NCI-H345 (cell line): ENCODE measurements around the gene SMYD4.
"Not testable (repeated sequence)": the region's sequence is repeated elsewhere in the genome, so short reads cannot be mapped to it uniquely, and the experiment has no call there.

Experiments
- DNase-seq: peaks from one replicate; lab custom pipeline; 2025; lab: John Stamatoyannopoulos, UW

Gene SMYD4

DNA sequence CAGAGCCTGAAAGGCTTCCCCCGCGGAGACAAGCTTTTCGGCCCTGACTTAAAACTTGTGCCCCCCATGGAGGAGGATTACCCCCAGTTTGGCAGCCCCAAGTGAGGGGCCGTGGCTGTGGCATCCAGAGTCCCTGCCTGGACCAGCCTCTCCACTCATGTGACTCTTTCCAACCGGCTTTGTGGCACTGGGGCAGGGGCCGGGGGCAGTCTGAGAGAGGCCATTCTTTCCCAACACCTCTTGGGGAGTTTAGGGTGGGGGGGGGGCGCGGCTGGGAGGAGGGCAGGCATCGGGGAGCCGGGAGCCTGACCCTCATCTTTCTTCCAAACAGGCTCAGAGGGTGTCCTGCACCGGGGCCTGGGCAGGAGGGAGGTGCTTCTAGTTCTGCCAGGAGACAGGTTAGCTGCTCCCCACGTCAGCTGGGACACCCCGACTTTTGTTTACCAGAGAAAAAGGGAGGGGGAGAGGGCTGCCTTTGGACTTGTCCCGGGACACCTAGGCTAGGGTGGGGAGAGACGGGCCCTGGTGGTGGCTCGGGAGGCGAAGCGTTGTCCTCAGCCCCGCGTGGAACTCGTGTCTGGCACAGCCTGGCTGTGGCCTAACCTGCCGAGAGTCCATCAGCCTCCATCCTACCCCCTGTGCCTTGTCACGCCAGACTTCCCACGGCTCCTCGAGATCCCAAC, 75.1 kb downstream of the SMYD4 start:
- DNase-seq, result no peak

DNA sequence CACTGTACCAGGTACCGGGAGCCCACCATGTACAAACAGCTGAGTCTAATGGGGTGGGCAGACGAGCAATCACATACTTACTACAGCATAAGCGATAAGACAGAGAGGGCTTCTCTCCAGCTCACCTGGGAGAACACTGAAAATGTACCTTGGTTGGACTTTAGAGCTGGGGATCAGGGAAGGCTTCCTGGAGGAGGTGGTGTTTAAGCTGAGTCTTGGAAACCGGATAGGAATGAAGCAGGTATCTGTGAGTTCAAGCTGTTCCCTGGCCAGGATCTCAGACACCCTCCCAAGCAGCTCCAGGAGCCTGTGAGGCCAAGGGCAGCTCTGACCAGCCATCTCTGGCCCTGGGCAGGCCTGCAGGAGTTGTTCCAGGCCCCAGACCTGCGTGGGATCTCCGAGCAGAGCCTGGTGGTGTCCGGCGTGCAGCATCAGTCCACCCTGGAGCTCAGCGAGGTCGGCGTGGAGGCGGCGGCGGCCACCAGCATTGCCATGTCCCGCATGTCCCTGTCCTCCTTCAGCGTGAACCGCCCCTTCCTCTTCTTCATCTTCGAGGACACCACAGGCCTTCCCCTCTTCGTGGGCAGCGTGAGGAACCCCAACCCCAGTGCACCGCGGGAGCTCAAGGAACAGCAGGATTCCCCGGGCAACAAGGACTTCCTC, 75.8 kb downstream of the SMYD4 start:
- DNase-seq, result no peak

DNA sequence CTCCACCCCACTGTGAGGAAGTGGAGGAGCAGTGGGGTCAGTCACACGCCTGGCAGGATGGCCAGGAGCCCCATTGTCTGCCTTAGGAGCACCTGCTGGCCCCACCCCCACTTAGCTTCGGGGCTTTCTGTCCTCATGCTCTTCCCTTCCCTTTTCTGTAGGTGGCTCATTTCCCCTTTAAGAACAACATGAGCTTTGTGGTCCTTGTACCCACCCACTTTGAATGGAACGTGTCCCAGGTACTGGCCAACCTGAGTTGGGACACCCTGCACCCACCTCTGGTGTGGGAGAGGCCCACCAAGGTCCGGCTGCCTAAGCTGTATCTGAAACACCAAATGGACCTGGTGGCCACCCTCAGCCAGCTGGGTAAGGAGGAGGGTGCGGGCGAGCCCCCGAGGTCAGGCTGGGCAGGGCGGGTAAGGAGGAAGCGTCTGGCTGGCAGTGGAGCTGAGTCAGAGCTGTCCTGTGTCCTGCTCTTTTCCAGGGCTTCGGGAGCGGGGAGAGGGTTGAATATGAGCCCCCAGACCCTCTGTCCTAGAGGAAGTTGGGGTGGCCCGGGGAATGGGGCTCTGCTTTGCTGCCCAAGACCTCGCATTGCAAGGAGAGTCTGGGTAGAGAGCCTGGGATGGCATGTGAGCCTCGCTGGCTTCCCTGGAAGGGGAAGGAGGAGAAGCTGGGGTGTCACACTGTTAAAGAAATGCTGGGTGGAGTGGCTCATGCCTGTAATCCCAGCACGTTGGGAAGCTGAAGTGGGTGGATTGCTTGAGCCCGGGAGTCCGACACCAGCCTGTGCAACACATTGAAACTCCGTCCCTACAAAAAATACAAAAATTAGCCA, 77.1 kb downstream of the SMYD4 start:
- DNase-seq, result no peak

DNA sequence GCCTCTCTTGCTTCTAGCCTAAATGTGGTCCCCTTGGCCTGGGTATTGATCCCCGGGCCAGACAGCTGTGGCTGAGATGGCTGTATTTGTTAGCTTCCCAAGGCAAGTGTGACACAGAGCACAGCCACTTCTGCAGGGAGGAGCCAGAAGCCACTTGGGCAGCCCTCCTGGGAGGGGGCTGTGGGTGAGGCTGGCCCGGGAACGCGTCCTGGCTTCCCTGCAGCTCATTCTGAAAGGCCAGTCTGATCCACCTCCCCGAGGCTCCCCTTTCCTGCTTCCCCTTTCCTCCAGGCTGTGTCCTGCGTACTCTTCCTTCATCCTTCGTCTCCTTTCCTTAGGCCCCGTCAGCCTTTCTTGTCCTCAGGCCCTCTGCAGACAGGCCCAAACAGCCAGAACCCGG, 79.1 kb downstream of the SMYD4 start:
- no peak for DNase-seq

DNA sequence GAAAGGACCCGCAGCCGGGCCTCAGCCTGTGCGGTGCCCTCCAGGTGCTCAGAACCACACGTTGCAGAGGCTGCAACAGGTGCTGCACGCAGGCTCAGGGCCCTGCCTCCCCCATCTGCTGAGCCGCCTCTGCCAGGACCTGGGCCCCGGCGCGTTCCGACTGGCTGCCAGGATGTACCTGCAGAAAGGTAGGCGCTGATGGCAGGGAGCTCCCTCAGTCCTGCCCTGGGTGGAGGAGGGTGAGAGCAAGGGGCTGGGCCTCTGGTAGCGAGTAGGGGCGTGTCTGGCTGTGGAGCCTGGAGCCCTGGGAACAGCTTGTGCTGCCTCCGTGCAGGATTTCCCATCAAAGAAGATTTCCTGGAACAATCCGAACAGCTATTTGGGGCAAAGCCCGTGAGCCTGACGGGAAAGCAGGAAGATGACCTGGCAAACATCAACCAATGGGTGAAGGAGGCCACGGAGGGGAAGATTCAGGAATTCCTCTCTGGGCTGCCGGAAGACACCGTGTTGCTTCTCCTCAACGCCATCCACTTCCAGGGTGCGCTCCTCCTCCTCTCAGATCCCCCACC, 82.6 kb downstream of the SMYD4 start:
- no peak for DNase-seq

DNA sequence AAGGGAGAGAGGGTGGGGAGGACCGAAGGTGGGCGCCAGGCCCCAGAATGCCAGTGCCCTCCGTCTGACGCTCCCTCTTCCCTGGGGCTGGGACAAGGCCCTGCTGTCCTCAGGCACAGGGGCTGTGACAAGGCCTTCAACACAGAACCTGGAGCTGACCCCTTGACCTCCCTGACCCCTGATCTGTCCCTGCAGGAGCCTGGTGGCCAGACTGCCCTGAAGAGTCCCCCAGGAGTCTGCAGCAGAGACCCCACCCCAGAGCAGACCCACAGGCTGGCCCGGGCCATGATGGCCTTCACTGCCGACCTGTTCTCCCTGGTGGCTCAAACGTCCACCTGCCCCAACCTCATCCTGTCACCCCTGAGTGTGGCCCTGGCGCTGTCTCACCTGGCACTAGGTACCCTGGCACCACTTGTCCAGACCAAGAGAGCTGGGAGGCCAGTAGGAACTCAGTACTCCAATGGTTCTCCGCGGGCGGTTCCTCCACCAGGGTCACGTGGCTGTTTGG, 84.1 kb downstream of the SMYD4 start:
- no peak for DNase-seq

DNA sequence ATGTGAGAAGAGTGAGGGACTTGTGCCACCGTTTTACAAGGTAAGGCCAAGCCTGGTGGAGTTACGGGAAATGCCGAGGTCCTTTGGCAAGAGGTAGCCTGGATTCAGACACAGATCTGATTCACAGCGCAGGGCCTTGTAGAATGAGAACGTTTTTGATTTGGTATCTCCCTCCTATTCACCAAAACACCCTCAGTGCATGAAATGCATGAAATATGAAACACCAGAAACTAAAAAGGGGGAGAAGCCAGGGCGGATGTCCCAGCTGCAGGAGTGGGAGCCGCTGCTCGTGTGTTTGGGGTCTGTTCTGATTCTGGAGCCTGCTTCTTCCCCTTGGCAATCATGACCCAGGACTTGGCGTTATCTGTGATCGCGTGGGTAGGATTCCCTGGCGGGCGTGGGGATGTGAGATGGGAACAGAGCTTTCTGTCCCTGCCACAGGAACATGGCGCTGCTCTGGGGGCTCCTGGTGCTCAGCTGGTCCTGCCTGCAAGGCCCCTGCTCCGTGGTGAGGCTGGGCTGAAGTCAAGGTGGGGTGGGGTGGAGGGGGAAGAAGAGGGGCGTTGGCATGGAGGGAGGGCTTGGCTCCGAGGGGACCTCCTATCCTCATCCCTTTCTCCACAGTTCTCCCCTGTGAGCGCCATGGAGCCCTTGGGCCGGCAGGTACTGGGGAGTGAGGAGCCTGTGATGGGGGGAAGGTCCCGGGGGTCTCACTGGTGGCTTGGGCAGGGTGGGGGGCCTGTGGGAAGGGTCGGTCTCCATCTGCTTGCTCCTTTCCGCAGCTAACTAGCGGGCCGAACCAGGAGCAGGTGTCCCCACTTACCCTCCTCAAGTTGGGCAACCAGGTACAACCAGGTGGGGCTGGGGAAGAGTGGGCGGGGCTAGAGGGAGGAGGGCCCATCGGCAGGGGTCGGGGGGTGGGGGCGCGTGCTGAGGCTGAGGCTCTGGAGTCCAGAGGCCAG, 84.9 kb downstream of the SMYD4 start:
- DNase-seq, result no peak

DNA sequence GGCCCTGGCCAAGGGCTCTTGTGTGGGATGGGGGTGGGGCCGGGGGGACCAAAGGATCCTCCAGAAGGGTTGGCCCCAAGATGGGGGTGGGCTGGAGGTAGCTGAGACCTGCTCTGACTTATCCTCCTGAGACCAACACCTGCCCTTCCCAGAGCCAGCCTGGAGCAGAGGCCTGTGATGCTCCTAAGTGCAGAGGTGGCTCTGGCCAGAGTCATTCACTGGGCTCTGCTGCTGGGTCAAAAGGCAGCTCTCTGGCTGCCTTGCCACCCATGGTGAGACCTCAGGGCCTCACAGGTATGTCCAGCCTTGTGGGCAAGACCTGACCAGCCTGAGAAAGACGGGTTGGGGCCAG, 86.6 kb downstream of the SMYD4 start:
- no peak for DNase-seq

DNA sequence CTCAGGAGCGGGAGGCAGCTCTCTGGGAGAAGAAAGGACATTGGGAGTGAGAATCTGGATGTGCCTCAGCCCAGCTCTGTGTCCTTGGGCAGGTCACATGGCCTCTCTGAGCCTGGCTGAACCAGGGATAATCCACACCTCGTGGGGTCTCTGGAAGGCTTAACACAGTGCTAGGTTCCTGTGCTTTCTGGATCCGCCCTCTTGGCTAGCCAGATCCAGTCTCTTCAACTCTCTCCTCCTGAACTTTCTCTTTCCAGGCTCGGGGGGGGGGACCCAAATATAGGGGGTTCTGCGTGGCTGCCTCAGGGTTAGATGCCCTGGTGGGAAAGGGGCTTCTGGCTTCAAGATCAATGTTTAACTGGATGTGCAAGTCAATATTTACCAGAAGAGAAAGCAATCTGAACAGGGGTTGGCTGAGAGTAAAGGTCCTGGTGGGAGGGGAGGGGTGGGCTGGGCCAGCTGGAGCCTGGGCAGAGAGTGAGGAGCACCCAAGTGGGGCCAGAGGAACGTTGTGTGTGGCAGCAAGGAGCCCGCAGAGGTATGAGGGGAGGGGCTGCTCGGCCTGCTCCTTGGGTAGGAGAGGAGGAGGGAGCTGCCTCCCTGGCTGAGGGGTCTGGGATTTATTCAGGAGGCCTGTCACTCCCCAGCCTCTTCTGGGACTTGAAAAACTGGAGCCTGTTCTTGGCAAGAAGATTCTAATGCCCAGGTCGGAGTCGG, 87.2 kb downstream of the SMYD4 start, which contains the start of gene SERPINF2:
SERPINF2 (plus strand) TSS at position 501 of the 717 bp plus-strand sequence. CDS start 2,125 bp downstream, outside the sequence.
- DNase-seq, result no peak

DNA sequence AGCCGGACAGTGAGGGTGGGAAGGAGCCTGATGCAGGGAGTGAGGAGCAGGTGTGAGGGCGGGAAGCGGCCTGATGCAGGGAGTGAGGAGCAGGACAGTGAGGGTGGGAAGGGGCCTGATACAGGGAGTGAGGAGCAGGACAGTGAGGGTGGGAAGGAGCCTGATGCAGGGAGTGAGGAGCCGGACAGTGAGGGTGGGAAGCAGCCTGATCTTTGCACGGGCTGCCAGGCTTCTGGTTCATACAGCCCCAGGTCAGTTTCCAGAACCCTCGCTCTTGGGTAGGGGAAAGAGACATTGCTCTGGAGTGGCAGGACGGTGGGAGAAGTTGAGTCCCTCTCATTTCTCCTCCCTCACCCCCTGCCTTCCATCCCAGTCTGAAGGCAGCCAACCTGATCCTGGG, 87.8 kb downstream of the SMYD4 start:
- DNase-seq, result not testable (repeated sequence)

DNA sequence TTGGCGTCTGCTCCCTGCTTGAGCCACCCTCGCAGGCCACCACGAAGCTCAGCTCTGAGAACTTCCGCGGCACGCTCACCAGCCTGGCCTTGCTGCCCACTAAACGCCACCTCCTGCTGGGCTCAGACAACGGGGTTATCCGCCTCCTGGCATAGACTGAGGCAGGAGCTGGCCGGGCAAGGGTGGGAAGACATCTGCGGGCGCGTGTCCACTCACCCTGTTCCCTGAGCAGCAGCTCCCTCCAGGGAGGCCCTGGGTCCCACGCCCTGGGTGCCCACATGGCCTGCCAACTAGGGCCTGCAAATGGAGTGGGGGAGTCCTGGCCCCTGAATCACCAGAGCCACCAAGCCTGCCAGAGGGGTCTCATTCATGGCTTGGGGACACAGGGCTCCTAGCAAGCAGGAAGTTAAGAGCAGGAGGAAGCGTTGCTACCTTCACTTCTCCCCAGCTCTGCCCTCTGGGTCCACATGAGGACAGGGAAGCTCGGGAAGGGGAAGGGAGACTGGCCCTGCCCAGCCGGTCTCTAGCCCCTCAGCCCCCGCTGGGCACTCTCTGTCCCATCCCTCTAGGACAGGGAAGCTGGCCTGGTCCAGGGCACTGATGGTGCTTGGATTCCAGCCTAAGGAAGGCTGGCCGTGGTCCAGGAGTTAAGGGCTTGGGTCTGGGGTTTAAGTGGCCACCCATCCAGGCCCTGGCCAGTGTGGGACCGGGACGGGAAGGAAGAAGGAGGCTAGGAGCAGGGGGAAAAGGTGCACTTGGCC, 92.0 kb downstream of the SMYD4 start:
- DNase-seq, result no peak

DNA sequence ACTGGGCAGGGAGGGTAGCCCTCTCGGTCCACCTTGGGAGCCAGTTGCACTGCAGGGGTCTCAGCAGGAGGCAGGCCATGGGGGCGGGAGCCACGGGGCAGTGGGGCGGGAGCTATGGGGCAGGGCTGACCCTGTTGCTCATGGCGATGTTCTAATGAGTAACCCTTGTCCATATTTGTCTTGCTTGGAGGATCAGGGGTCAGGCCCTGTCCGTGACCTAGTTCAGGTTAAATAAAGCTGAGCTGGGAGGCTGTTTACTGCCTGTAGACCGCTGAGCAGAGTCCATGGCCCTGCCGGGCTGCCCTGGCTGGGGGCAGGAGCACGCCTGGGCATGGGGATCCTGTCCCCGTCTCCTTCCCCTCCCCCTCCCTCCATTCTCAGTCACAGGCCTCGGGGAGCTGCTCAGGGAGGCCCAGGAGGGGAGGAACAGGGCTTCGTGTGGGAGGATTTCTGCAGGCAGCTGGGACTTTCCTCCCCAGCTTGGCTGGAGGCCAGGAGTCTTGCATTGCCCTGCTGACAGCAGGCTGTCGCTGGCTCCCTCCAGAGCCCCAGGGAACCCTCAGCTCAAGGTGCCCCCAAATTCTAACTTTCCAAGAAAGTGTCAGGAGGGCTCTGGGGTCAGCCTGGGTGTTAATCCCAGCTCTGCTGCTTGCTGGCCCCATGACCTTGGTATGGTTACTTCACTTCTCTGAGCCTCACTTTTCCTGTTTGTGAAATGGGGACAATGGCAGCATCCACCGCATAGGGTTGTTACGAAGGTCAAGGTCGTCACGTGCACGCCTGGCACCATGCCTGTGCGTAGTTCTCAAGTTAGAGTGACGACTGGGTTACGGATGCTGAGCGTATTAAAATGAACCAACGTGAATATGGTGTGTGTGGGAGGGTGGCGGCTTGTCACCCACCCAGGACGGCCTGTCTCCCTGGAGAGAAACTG, 93.1 kb downstream of the SMYD4 start:
- DNase-seq, result no peak

DNA sequence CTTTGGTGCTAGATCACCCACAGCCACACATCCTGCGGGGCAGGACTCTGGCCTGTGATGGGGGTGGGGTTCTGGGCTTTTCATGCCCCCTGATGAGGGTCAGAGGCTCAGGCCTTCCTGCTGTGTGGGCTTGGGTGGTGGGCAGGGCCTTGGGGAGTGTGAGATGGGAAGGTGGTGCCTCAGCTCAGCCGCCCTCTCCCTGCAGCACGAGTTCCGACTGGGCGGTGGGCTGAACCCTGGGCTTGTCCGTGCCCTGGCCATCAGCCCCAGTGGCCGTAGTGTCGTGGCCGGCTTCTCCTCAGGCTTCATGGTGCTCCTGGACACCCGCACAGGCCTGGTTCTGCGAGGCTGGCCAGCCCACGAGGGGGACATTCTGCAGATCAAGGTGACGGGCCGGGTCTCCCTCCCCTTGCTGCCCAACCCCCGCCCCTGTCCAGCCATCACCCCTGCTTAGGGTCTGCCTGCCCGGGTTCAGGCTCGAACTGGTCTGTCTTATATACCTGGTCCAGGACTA, 93.8 kb downstream of the SMYD4 start:
- DNase-seq, result no peak

DNA sequence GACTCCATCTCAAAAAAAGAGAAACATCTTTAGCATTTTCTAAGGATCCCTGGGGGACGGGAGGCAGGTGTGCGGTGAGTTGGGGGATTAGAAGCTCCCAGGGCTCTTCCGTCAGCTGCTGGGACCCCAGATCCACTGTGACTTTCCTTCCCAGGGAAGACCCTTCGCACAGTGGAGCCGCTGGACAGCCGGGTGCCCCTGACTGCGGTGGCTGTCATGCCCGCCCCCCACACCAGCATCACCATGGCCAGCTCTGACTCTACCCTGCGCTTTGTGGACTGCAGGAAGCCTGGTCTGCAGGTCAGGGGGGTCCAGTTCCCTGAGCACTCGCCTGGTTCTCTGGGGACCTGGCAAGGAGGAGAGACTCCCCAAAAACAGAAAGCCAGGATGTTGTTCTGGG, 94.3 kb downstream of the SMYD4 start:
- no peak for DNase-seq

DNA sequence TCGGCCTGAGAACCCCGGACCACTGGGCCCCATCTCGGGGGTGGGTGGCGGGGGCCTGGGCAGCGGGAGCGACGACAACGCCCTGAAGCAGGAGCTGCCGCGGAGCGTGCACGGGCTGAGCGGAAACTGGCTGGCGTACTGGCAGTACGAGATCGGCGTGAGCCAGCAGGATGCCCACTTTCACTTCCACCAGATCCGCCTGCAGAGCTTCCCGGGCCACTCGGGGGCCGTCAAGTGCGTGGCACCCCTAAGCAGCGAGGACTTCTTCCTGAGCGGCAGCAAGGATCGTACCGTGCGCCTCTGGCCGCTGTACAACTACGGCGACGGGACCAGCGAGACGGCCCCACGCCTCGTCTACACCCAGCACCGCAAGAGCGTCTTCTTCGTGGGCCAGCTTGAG, 95.9 kb downstream of the SMYD4 start:
- no peak for DNase-seq

DNA sequence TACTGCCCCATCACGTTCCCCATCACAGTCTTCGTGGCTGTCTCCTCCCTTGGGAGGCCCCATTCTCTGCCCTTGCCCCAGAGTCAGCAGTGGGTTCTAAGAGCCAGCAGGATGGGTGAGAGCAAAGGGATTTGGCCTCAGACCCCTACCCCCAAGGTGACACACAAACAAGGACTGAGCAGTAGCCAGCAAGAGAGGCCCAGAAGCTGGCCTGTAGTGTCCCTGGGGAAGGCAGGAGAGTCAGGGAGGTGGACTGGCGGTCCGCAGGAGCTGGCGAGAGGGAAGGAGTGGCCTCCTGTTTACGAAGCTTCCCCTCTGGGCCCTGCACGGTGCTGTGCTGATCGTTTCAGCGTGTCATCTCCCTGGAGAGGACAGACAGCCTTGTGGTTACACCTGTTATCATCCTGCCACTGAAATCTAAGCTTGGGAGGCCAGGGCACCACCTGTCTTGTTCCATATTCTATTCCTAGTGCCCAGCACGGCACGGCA, 96.8 kb downstream of the SMYD4 start:
- DNase-seq, result no peak

DNA sequence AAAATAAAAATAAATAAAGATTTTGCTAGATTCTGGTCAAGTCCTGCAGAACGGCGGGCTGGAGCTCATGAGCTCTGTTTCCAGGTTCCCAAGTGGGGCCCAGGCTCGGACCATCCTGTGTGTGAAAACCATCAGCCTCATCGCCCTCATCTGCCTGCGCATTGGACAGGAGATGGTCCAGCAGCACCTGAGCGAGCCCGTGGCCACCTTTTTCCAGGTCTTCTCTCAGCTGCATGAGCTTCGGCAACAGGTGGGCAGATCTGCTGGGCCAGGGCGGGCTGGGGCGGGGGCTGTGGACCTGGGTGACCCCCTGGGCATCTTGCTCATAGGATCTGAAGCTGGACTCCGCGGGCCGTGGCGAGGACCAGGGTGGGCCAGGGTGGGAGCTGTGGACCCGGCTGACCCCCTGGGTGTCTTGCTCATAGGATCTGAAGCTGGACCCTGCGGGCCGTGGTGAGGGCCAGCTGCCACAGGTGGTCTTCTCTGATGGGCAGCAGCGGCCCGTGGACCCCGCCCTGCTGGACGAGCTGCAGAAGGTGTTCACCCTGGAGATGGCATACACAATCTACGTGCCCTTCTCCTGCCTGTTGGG, 97.4 kb downstream of the SMYD4 start:
- DNase-seq, result no peak

DNA sequence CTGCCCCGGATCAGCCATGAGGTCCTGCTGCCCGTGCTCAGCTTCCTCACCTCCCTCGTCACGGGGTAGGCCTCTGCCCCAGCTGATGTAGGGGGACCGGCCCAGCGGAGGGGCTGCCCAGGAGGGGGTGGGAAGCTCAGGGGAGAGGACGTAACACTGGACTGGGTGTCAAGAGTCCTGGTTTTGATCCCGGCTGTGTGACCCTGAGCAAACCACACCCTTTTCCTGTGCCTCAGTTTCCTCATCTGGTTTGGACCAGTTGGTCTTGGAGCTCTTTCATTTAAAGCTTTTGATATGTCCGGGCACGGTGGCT, 98.6 kb downstream of the SMYD4 start:
- no peak for DNase-seq
